Stomach (tissue), 9 donors: ENCODE data around the gene ZNF473. TPM values are rescaled to one million over a fixed set of nuclear protein-coding genes. Genes with fewer than 3 reads are reported as not detected.

Experiments
- DNase-seq, 2 donors: peaks; one replicate each; pipeline versions ENCODE4 v3.0.0 to v3.0.0-alpha.2; 2013 to 2019
- H3K27ac ChIP-seq, 5 donors: fragments of 200-600 bp in 4 of 5; sonication (generic) in 4 of 5; one replicate each; pipeline ENCODE4 v1.5.1; 2013 to 2019; ENCODE audit warnings: mild to moderate bottlenecking in 1 of 5, moderate library complexity in 1 of 5
- H3K27me3 ChIP-seq, 3 donors: fragments of 200-600 bp; sonication (generic); one replicate each; pipeline ENCODE4 v1.5.1; 2017 to 2019; ENCODE audit warnings: mixed run types in 1 of 3
- H3K36me3 ChIP-seq, 4 donors: fragments of 200-600 bp; sonication (generic); 1 replicate in 3 of 4; 2 replicates in 1 of 4; pipeline ENCODE4 v1.5.1; 2016 to 2019
- H3K4me1 ChIP-seq, 4 donors: fragments of 200-600 bp; sonication (generic); one replicate each; pipeline ENCODE4 v1.5.1; 2016 to 2019
- H3K4me3 ChIP-seq, 4 donors: fragments of 200-600 bp; sonication (generic) in 3 of 4; one replicate each; pipeline ENCODE4 v1.5.1; 2016 to 2019; ENCODE audit warnings: mild to moderate bottlenecking in 1 of 4
- H3K9me3 ChIP-seq, 4 donors: fragments of 200-600 bp; sonication (generic); one replicate each; pipeline ENCODE4 v1.5.1; 2016 to 2019
- EP300 ChIP-seq: sonication (generic); formaldehyde crosslinking; IDR thresholded peaks from one replicate; pipeline ENCODE4 v1.6.1; 2017; ENCODE audit warnings: antibody characterized with exemption
- POLR2A ChIP-seq, 4 donors: fragments of 450-650 bp; IDR thresholded peaks; one replicate each; pipeline ENCODE4 v1.6.1; 2016; ENCODE audit warnings: antibody characterized with exemption in 4 of 4, control low read depth in 2 of 4, mild to moderate bottlenecking in 1 of 4, moderate library complexity in 1 of 4
- POLR2AphosphoS5 ChIP-seq, 3 donors: sonication (generic); formaldehyde crosslinking; IDR thresholded peaks; one replicate each; pipeline ENCODE4 v1.6.1; 2016; ENCODE audit warnings: antibody characterized with exemption in 3 of 3
- WGBS, 5 donors: extraction: QIAGEN DNeasy Blood & Tissue Kit in 3 of 5; methylation state at CpG; one replicate each; pipeline versions ENCODE4 v1.1.5 to v1.1.7; 2013 to 2018; 5-methylcytosine and 5-hydroxymethylcytosine counted together
- intact Hi-C: fragments of 100-400 bp; cut with DNase I; formaldehyde crosslinking; loops from one replicate; pipeline ENCODE4 v1.15.1; 2023; ENCODE audit warnings: low total_unique reads
- polyA plus RNA-seq, 3 donors: library from polyadenylated mRNA; stranded (reverse); fragments of 200-250 nt; gene quantifications; one replicate each; pipeline ENCODE4 v1.2.3, GENCODE V29; 2013
- total RNA-seq, 5 donors: library from RNA; depleted of rRNA; stranded (reverse); fragments of >200 nt; gene quantifications; one replicate each; pipeline versions ENCODE4 v1.1.0 to v1.2.3, GENCODE V29; 2014 to 2016
- TF ChIP-seq, protein P1 (sequence below), 7 experiments: fragments of 450-650 bp in 4 of 7; fragments of 200-600 bp in 3 of 7; sonication (generic) in 3 of 7; IDR thresholded peaks; one replicate each; pipeline ENCODE4 v1.5.1; 2016 to 2019; ENCODE audit warnings: antibody characterized with exemption in 7 of 7, control low read depth in 2 of 7, mild to moderate bottlenecking in 1 of 7
- donor health status: healthy with polysubstance abuse.
- donor health status: Bipolar disorder and iron deficiency.
- donor health status: healthy.

ZNF473 gene
- total and polyA plus RNA-seq, 8 donors = 0.58 to 28.0 (median 4.5) TPM

DNA sequence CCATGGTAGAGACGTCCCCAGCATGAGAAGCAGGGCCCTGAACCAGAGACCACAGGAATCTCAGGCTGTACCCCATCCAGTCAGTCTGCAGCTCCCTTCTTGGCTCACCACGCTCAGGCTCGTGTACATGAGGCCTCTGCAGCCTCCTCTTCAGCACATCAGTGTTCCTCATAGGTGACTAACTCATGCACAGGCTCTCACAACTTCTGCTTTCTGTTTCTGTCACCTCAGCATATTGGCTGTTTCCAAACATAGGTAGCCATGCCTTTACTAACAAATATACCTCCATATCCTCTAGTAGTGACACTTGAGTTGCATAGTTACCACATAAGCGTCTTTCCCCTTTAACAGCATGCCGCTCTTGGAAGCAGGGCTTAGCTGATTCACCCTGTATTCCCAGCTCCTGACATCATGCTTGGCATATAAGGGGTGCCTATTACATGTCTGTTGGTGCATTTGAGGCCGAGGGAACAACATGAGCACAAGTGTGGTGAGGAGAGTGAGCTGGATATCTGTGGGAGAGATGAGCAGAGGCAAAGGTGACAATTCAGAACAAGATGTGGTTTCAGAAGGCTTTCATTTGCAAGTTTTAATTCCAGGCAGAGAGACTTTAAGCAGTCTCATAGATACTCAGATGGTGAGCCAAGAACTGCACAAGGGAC lies 16.7 kb downstream of the ZNF473 start:
- Histone ChIP-seq H3K27ac (no peak overlapping the region), H3K4me1 (no peaks in the 10 kb centered on the region), H3K36me3 (peaks cover 77 to 97% (median 96%) of the 10 kb centered on the region in 4 donors), H3K27me3 (no peaks in the 10 kb centered on the region), H3K9me3 (peaks cover 30 to 54% (median 47%) of the 10 kb centered on the region in 4 donors), H3K4me3 (no peak overlapping the region)
- WGBS, 5 donors = 93 to 98% (median 97%) methylated on average over 6 of the region's 6 CpGs
- no peak for DNase-seq
- TF ChIP-seq POLR2AphosphoS5 (IDR thresholded peaks at IDR 0.05) (no peak), EP300 (no peak), POLR2A (IDR thresholded peaks at IDR 0.05) (no peak)
- TF ChIP-seq, protein P1, sequence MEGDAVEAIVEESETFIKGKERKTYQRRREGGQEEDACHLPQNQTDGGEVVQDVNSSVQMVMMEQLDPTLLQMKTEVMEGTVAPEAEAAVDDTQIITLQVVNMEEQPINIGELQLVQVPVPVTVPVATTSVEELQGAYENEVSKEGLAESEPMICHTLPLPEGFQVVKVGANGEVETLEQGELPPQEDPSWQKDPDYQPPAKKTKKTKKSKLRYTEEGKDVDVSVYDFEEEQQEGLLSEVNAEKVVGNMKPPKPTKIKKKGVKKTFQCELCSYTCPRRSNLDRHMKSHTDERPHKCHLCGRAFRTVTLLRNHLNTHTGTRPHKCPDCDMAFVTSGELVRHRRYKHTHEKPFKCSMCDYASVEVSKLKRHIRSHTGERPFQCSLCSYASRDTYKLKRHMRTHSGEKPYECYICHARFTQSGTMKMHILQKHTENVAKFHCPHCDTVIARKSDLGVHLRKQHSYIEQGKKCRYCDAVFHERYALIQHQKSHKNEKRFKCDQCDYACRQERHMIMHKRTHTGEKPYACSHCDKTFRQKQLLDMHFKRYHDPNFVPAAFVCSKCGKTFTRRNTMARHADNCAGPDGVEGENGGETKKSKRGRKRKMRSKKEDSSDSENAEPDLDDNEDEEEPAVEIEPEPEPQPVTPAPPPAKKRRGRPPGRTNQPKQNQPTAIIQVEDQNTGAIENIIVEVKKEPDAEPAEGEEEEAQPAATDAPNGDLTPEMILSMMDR (IDR thresholded peaks at IDR 0.05) = no peak
- intact Hi-C loops = no loop called here

- Histone ChIP-seq H3K36me3 (peaks cover 74 to 99% (median 91%) of the 10 kb centered on the region in 4 donors), H3K27me3 (no peaks in the 10 kb centered on the region), H3K27ac (no peak overlapping the region), H3K4me3 (no peak overlapping the region), H3K9me3 (peaks cover 35 to 69% (median 60%) of the 10 kb centered on the region in 4 donors), H3K4me1 (no peaks in the 10 kb centered on the region)
- 95 to 99% (median 98%) methylated on average over 2 of the region's 2 CpGs for WGBS, 5 donors
- intact Hi-C loops = no loop called here
- TF ChIP-seq POLR2AphosphoS5 (IDR thresholded peaks at IDR 0.05) (no peak), EP300 (no peak), POLR2A (IDR thresholded peaks at IDR 0.05) (no peak)
- TF ChIP-seq, protein P1 (IDR thresholded peaks at IDR 0.05) = no peak
- DNase-seq = no peak
Observed at GRCh38 chr19:50043967-50044366, 18.2 kb downstream of the ZNF473 start.

GRCh38 chr19:50044922-50045321 lies 19.1 kb downstream of the ZNF473 start:
- 94 to 99% (median 98%) methylated on average over 7 of the region's 7 CpGs for WGBS, 5 donors

GRCh38 chr19:50046649-50047503 lies 21.1 kb downstream of the ZNF473 start:
- no peak overlapping the region for H3K27ac ChIP-seq
- TF ChIP-seq POLR2AphosphoS5 (IDR thresholded peaks at IDR 0.05) = no peak
- TF ChIP-seq, protein P1 (IDR thresholded peaks at IDR 0.05) = peak in 4 of 7 experiments; percentile 25 to 51 (median 40)
- WGBS, 5 donors = 68 to 78% (median 75%) methylated on average over 14 of the region's 14 CpGs
- H3K9me3 ChIP-seq = peaks cover 40 to 91% (median 79%) of the 10 kb centered on the region in 4 donors
- intact Hi-C loops = no loop called here
- DNase-seq = peak; percentile 29 to 67
- H3K4me1 ChIP-seq = peaks cover 0 to 17% (median 12%) of the 10 kb centered on the region in 4 donors
- H3K36me3 ChIP-seq = peaks cover 45 to 70% (median 61%) of the 10 kb centered on the region in 4 donors
- H3K27me3 ChIP-seq = no peaks in the 10 kb centered on the region
- no peak overlapping the region for H3K4me3 ChIP-seq

More at GRCh38 chr19:50044922-50045321, 19.1 kb downstream of the ZNF473 start:
- Histone ChIP-seq H3K4me1 (peaks cover 0 to 1% (median 0%) of the 10 kb centered on the region in 4 donors), H3K9me3 (peaks cover 37 to 77% (median 69%) of the 10 kb centered on the region in 4 donors), H3K36me3 (peaks cover 65 to 90% (median 81%) of the 10 kb centered on the region in 4 donors), H3K27me3 (no peaks in the 10 kb centered on the region), H3K4me3 (no peak overlapping the region), H3K27ac (no peak overlapping the region)
- intact Hi-C loops = no loop called here
- DNase-seq = no peak
- no peak for TF ChIP-seq POLR2AphosphoS5 (IDR thresholded peaks at IDR 0.05)
- TF ChIP-seq, protein P1 (IDR thresholded peaks at IDR 0.05) = no peak
